ENCODE results near the gene MCTP1. TPM values are rescaled to one million over a fixed set of nuclear protein-coding genes. Genes with fewer than 3 reads are reported as not detected.

MCTP1 gene
- total RNA-seq, 2 experiments from 2014 or later, result 1.6 TPM

DNA sequence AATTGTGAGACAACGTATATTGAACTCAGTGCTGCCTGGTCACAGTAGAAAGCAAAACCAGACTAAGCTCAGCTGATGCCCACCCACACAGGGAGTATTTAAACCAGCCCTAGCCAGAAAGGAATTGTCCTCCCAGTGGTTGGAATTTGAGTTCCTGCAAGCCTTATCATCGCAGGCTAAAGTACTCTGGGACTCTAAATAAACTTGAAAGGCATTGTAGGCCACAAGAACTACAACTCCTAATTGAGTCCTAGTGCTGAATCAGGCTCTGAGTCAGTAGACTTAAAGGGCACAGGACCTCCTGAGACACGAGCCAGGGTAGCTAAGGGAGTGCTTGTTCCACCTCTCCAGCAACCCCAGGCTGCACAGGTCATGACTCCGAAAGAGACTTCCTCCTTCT is 171.4 kb downstream of the MCTP1 start:
- Mint-ChIP-seq H3K36me3 (no peaks in the 10 kb centered on the region), H3K27ac (no peak overlapping the region), H3K4me1 (no peaks in the 10 kb centered on the region), H3K4me3 (no peak overlapping the region), H3K9me3 (no peaks in the 10 kb centered on the region), H3K27me3 (peaks cover 3% of the 10 kb centered on the region)
- no peak for ATAC-seq (ENCODE audit: low read depth)
- POLR2A ChIA-PET, result no interaction called here
- DNase-seq, result no peak

GRCh38 chr5:95111141-95111540 is 173.8 kb downstream of the MCTP1 start:
- ATAC-seq (ENCODE audit: low read depth) (no peak), DNase-seq (no peak)
- H3K9me3 Mint-ChIP-seq, result no peaks in the 10 kb centered on the region
- no peak overlapping the region for H3K27ac Mint-ChIP-seq
- H3K36me3 Mint-ChIP-seq, result no peaks in the 10 kb centered on the region
- no peak overlapping the region for H3K4me3 Mint-ChIP-seq
- no peaks in the 10 kb centered on the region for H3K4me1 Mint-ChIP-seq
- peaks cover 3% of the 10 kb centered on the region for H3K27me3 Mint-ChIP-seq
- POLR2A ChIA-PET, result no interaction called here

DNA sequence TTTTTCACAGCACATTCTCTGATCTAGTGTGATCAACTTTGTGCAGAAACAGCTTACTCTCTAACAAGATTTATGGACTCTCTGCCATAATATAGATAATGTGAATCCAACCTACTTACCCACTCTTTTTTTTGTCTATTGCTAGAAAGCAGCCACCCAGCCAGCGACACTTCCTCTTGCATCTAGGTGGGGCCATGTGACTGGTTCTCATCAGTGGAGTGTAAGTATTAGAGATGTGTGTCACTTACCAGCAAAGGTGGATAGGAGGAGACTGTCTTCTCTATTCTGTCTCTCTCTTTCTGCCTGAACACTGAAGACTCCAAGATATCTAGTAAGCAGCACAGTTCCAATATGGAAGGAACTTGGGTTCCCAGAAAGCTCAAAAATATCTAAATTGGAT is 174.8 kb downstream of the MCTP1 start:
- no peak for ATAC-seq (ENCODE audit: low read depth)
- Mint-ChIP-seq H3K27ac (no peak overlapping the region), H3K4me3 (no peak overlapping the region), H3K36me3 (no peaks in the 10 kb centered on the region), H3K27me3 (peaks cover 3% of the 10 kb centered on the region), H3K9me3 (no peaks in the 10 kb centered on the region), H3K4me1 (no peaks in the 10 kb centered on the region)
- POLR2A ChIA-PET, result no interaction called here
- no peak for DNase-seq

DNA sequence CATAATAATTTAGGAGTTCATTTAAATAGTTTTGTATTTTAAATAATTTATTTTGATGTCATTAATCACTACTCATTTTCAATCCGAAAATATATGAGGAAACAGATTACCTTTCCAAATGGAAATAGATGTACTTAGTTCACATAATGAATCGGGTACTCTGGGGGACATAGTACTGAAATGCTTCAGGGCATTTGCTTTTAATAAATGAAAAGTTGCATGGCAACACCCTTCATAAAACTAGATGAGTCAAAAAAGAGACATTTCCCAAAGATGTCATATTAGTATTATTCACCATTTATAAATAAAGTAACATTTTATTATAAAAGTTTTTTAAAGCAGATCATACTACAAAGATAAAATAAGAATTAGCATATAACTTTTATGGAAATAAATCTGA is 177.8 kb downstream of the MCTP1 start:
- Mint-ChIP-seq H3K9me3 (no peaks in the 10 kb centered on the region), H3K36me3 (no peaks in the 10 kb centered on the region), H3K4me3 (no peak overlapping the region), H3K27ac (no peak overlapping the region), H3K4me1 (no peaks in the 10 kb centered on the region), H3K27me3 (peaks cover 5% of the 10 kb centered on the region)
- ATAC-seq (ENCODE audit: low read depth) (no peak), DNase-seq (no peak)
- POLR2A ChIA-PET, result no interaction called here

DNA sequence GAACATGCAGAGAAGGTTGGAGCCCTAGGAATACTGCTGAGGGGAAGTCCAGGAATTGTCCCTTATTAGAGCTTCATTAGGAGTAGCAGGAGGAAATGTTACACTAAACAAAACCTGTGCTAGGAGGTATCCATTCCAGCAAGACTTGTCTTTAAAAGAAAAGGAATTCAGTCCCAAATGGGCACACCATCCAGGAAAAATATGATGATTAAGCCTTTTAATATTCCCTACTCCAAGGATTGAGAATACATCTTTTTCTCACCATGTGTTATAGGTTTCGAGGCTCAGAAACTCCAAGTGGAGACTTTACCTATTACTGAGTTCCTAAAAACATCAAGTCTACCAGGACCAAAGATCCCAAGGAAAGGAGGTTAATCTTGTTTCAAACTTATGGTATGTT is 179.3 kb downstream of the MCTP1 start:
- DNase-seq, result no peak
- no peaks in the 10 kb centered on the region for H3K9me3 Mint-ChIP-seq

DNA sequence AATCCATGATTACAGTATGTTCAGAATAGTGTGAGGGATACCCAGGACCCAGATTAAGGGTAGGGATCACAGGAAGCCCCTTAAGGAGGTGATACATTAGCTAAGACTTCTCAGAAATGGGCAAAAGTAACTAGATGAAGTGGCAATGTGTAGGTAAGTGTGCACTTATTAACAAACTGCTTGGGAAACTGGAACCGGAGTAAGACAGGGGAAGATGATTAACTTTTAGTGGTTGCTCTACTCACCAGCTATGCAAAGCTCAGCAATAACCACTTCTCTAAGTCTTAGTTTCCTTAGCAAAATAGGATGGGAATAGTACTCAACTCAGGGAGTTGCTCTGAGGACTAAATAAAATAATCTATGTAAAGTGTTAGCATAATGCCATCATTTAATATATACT is 182.2 kb downstream of the MCTP1 start:
- no peak overlapping the region for H3K4me3 Mint-ChIP-seq
- H3K36me3 Mint-ChIP-seq, result no peaks in the 10 kb centered on the region
- ATAC-seq (ENCODE audit: low read depth) (no peak), DNase-seq (no peak)
- H3K27ac Mint-ChIP-seq, result no peak overlapping the region
- H3K4me1 Mint-ChIP-seq, result no peaks in the 10 kb centered on the region
- peaks cover 2% of the 10 kb centered on the region for H3K27me3 Mint-ChIP-seq
- POLR2A ChIA-PET, result no interaction called here
- H3K9me3 Mint-ChIP-seq, result no peaks in the 10 kb centered on the region

More for the DNA sequence above, 179.3 kb downstream of the MCTP1 start:
- H3K4me1 Mint-ChIP-seq, result no peaks in the 10 kb centered on the region
- no peak overlapping the region for H3K27ac Mint-ChIP-seq
- ATAC-seq (ENCODE audit: low read depth), result no peak
- H3K36me3 Mint-ChIP-seq, result no peaks in the 10 kb centered on the region
- H3K4me3 Mint-ChIP-seq, result no peak overlapping the region
- POLR2A ChIA-PET, result no interaction called here
- peaks cover 5% of the 10 kb centered on the region for H3K27me3 Mint-ChIP-seq

DNA sequence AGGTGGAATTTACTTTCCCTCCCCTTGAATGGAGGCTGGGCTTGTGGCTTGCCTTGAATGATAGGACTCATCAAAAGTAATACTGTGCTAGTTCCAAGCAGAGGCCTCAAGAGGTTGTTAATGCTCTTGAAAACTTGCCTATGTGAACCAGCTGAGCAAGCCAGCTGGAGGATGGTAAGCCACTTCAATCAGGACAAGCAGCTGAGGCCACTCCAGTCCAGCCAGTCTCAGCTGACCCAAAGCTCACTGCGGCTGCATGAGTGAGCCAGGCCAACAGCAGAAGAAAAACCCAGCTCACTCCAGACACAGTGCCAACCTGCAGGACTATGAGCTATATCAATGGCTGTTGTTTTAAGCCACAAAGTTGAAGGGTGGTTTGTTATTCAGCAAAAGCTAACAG is 182.8 kb downstream of the MCTP1 start:
- no peak overlapping the region for H3K27ac Mint-ChIP-seq
- no peaks in the 10 kb centered on the region for H3K4me1 Mint-ChIP-seq
- DNase-seq (no peak), ATAC-seq (ENCODE audit: low read depth) (no peak)
- H3K36me3 Mint-ChIP-seq, result no peaks in the 10 kb centered on the region
- H3K9me3 Mint-ChIP-seq, result no peaks in the 10 kb centered on the region
- peaks cover 2% of the 10 kb centered on the region for H3K27me3 Mint-ChIP-seq
- POLR2A ChIA-PET, result no interaction called here
- no peak overlapping the region for H3K4me3 Mint-ChIP-seq

GRCh38 chr5:95100551-95100950 is 184.3 kb downstream of the MCTP1 start:
- Mint-ChIP-seq H3K4me3 (no peak overlapping the region), H3K27me3 (peaks cover 2% of the 10 kb centered on the region), H3K9me3 (no peaks in the 10 kb centered on the region), H3K36me3 (no peaks in the 10 kb centered on the region), H3K4me1 (no peaks in the 10 kb centered on the region), H3K27ac (no peak overlapping the region)
- ATAC-seq (ENCODE audit: low read depth), result no peak
- POLR2A ChIA-PET, result no interaction called here
- DNase-seq, result no peak

- Mint-ChIP-seq H3K4me3 (no peak overlapping the region), H3K27me3 (no peaks in the 10 kb centered on the region), H3K4me1 (no peaks in the 10 kb centered on the region), H3K36me3 (no peaks in the 10 kb centered on the region), H3K27ac (no peak overlapping the region), H3K9me3 (no peaks in the 10 kb centered on the region)
- no peak for DNase-seq
- no peak for ATAC-seq (ENCODE audit: low read depth)
- POLR2A ChIA-PET, result no interaction called here
Measured at GRCh38 chr5:95098012-95098411, 186.9 kb downstream of the MCTP1 start.

- DNase-seq (no peak), ATAC-seq (ENCODE audit: low read depth) (no peak)
- H3K4me3 Mint-ChIP-seq, result no peak overlapping the region
- no peaks in the 10 kb centered on the region for H3K4me1 Mint-ChIP-seq
- POLR2A ChIA-PET, result no interaction called here
- no peak overlapping the region for H3K27ac Mint-ChIP-seq
- H3K36me3 Mint-ChIP-seq, result peaks cover 3% of the 10 kb centered on the region
- H3K27me3 Mint-ChIP-seq, result peaks cover 4% of the 10 kb centered on the region
- peaks cover 3% of the 10 kb centered on the region for H3K9me3 Mint-ChIP-seq
Measured at GRCh38 chr5:95093211-95093610, 191.7 kb downstream of the MCTP1 start.

DNA sequence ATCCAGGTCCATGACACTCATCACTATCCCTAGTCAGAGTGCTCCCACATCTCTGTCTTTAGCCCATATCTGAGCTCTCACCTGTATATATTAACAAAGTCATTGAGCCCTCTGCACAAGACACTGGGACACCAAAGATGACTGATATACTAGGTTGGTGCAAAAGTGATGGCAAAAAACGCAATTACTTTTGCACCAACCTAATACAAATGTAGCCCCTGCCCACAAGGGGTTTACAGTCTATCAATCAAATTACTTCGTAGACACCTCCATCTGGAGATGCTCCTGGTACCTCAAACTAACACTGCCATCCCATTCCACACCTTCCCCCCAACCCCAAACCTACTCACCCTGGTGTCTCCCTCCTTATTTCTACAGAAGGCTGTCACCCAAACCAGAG is 194.1 kb downstream of the MCTP1 start:
- peaks cover 4% of the 10 kb centered on the region for H3K4me1 Mint-ChIP-seq
- ATAC-seq (ENCODE audit: low read depth) (no peak), DNase-seq (no peak)
- H3K9me3 Mint-ChIP-seq, result peaks cover 3% of the 10 kb centered on the region
- POLR2A ChIA-PET, result no interaction called here
- H3K27me3 Mint-ChIP-seq, result peaks cover 8% of the 10 kb centered on the region
- H3K27ac Mint-ChIP-seq, result no peak overlapping the region
- peaks cover 3% of the 10 kb centered on the region for H3K36me3 Mint-ChIP-seq
- no peak overlapping the region for H3K4me3 Mint-ChIP-seq

GRCh38 chr5:95087816-95088317 is 197.0 kb downstream of the MCTP1 start:
- POLR2A ChIA-PET, result no interaction called here

DNA sequence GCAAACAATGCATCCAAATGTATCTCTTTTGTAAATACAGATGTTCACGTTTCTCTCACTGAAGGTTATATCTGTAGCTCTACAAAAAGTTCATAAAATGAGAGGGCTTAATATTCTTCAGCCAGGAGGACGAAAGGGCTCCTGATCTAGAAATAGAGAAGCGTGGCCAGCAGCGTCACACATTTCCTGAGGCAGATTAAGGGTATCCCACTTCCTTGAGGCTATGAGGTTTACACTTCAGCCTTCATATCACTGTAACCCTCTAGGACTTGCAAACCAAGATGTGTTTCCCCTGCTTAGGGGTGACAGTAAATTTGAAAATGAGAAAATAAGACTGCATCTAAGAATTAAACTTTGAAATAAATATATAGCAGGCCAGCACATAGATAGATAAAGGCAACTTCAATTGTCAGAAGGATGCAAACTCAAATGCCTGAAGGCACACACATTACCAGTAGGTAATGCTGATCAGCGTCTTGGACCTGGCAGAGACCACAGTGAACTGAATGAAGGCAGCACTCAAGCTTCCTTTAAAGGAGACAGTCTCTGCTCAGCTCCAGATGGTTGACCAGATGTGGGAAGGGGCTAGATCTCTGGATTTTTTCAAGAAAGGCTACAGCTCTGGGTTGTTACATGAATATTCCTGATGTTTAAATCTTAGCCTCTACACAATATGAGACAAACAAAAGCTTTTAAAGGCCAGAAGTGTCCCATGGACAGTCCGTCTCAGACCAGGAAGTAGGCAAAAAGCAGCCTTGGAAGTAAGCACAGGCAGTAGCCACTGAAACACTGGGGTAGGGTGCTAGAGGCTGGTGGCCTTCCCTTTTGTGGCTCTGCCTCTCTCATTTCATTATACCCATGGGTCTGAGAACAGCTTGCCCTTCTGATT is 197.7 kb downstream of the MCTP1 start:
- H3K36me3 Mint-ChIP-seq, result peaks cover 3% of the 10 kb centered on the region
- H3K9me3 Mint-ChIP-seq, result peaks cover 3% of the 10 kb centered on the region
- POLR2A ChIA-PET, result no interaction called here
- no peak overlapping the region for H3K27ac Mint-ChIP-seq
- no peak for DNase-seq
- no peak for ATAC-seq (ENCODE audit: low read depth)
- no peak overlapping the region for H3K4me3 Mint-ChIP-seq
- peaks cover 10% of the 10 kb centered on the region for H3K27me3 Mint-ChIP-seq
- peaks cover 4% of the 10 kb centered on the region for H3K4me1 Mint-ChIP-seq

More at GRCh38 chr5:95087816-95088317, 197.0 kb downstream of the MCTP1 start:
- Mint-ChIP-seq H3K27me3 (peaks cover 10% of the 10 kb centered on the region), H3K4me1 (peaks cover 4% of the 10 kb centered on the region), H3K36me3 (peaks cover 3% of the 10 kb centered on the region), H3K27ac (no peak overlapping the region), H3K4me3 (no peak overlapping the region), H3K9me3 (peaks cover 3% of the 10 kb centered on the region)
- no peak for DNase-seq
- no peak for ATAC-seq (ENCODE audit: low read depth)

DNA sequence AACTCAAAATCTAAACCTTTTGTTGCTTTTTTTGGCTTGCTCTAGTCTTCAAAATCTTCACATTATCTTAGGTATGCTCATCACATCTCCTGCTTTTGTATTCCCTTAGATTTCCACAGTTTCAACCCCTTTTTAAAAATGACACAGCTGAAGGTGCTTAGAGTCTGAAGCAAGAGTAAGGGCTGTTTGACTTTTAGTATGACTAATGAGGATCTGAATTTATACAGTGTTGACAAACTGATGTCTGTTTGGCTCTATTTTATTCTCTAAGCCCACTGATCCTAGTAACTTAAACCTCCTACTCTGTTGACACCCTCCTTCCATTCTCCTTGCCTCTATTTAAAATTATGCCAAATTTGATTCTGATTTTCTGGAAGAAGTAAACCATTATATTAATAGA is 200.1 kb downstream of the MCTP1 start:
- DNase-seq, result no peak
- Mint-ChIP-seq H3K27me3 (peaks cover 11% of the 10 kb centered on the region), H3K9me3 (no peaks in the 10 kb centered on the region), H3K4me3 (no peak overlapping the region), H3K36me3 (no peaks in the 10 kb centered on the region), H3K27ac (no peak overlapping the region), H3K4me1 (peaks cover 13% of the 10 kb centered on the region)
- no peak for ATAC-seq (ENCODE audit: low read depth)
- POLR2A ChIA-PET, result no interaction called here
